Suprapubic skin (tissue), 4 donors: ENCODE measurements around the gene SPECC1.
"Not testable (repeated sequence)": the region's sequence is repeated elsewhere in the genome, so short reads cannot be mapped to it uniquely, and the experiment has no call there.

Experiments
- CTCF ChIP-seq, 2 donors: fragments of 200-600 bp in 1 of 2; fragments of 450-650 bp in 1 of 2; sonication (generic) in 1 of 2; IDR thresholded peaks; one replicate each; pipeline ENCODE4 v1.5.1; 2016 to 2019; ENCODE audit warnings: antibody characterized with exemption in 2 of 2, mild to moderate bottlenecking in 1 of 2, moderate library complexity in 1 of 2
- POLR2A ChIP-seq, 2 donors: fragments of 450-650 bp; IDR thresholded peaks; one replicate each; pipeline ENCODE4 v1.6.1; 2017; ENCODE audit warnings: antibody characterized with exemption in 2 of 2, mild to moderate bottlenecking in 2 of 2, moderate library complexity in 2 of 2
- POLR2AphosphoS5 ChIP-seq, 3 donors: sonication (generic); formaldehyde crosslinking; IDR thresholded peaks; one replicate each; pipeline ENCODE4 v1.6.1; 2017; ENCODE audit warnings: antibody characterized with exemption in 3 of 3

- not testable (repeated sequence) for TF ChIP-seq CTCF, POLR2A, POLR2AphosphoS5 (IDR thresholded peaks at IDR 0.05)
Measured at GRCh38 chr17:20165516-20165915, 156.4 kb downstream of the SPECC1 start.
